Activated CD8-positive, alpha-beta memory T cell treated with anti-CD3 and anti-CD28 coated beads for 36 hours (primary cell): Measurements from ENCODE around the gene TENM3. TPM values are rescaled to one million over a fixed set of nuclear protein-coding genes. Genes with fewer than 3 reads are reported as not detected.

Experiments used
- CTCF ChIA-PET: fragments of 350-600 bp; sonication (Branson Sonifier 250); formaldehyde crosslinking; loops from one replicate; lab custom pipeline; 2021; ENCODE audit warnings: antibody characterized with exemption; lab: Charles Lee
- POLR2A ChIA-PET: fragments of 350-600 bp; sonication (Branson Sonifier 250); formaldehyde crosslinking; loops from one replicate; lab custom pipeline; 2021; ENCODE audit warnings: antibody characterized with exemption; lab: Charles Lee
- total RNA-seq, 2 experiments: library from RNA; stranded (reverse); gene quantifications; one replicate each; pipeline ENCODE4 v1.2.3, GENCODE V29; 2021

TENM3 gene
- total RNA-seq, 2 experiments from 2014 or later = not detected

DNA sequence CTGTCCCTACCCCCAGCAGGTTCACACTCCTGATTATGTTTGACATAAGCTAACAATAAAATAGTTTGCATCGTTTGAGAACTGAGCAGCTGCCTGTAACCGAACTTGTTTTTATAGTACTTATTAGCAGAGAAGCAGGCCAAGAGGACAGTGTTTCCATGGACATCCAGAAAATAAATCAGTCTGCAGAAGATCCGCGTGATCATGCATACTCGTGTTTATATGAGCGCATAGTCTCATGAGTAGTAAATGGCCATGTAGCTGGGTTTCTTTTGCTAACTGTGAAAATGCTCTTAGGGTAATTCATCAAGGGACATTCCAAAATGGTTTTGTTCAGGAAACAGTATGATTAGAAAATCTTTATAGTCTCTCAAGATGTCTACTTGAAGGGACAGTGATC, 384.8 kb downstream of the TENM3 start:
- CTCF ChIA-PET = no interaction called here
- POLR2A ChIA-PET = no interaction called here

GRCh38 chr4:182628544-182628943, 385.3 kb downstream of the TENM3 start:
- POLR2A ChIA-PET = no interaction called here
- CTCF ChIA-PET = no interaction called here

DNA sequence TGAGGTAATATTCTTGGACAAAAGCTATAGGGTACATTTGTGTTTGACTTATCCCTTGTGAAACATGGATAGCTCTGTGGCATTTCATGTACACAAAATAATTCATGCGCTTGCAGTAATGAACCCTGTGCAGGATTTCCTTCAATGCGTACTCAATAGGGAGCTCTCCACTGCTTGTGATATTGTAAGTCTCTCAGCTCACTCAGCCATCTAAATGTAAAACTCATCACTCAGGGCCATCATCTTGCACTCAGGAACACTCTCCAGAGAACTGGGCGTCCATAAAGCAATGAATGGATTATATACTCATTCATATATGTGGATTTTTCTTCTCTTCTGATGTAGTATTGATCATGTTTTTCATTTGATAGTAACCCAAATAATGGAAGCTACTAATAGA, 385.9 kb downstream of the TENM3 start:
- ChIA-PET CTCF (no interaction called here), POLR2A (no interaction called here)

- ChIA-PET POLR2A (no interaction called here), CTCF (no interaction called here)
These were observed 397.3 kb downstream of the TENM3 start for GRCh38 chr4:182640491-182640890.

DNA sequence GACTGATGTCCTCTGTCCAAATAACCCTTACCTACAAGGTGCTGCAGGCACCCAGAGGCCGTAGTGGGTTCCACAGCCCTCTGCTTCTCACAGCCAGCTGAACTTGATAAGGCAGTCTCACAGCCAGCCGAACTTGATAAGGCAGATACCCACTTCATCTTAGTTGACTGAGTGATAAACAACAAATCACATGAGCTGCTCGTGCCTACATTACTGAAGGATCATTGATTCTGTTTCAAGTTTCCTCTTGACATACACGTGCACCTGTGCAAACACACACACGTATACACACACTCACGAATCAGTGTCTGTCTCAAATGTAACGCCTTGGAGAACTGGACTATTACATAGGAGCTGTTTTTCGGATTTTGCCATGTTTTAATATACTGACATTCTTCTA, 397.7 kb downstream of the TENM3 start:
- POLR2A ChIA-PET = no interaction called here
- CTCF ChIA-PET = no interaction called here

GRCh38 chr4:182642831-182643230, 399.6 kb downstream of the TENM3 start:
- ChIA-PET CTCF (no interaction called here), POLR2A (no interaction called here)

- CTCF ChIA-PET = no interaction called here
- POLR2A ChIA-PET = no interaction called here
These were observed 400.8 kb downstream of the TENM3 start for GRCh38 chr4:182643801-182644682.

DNA sequence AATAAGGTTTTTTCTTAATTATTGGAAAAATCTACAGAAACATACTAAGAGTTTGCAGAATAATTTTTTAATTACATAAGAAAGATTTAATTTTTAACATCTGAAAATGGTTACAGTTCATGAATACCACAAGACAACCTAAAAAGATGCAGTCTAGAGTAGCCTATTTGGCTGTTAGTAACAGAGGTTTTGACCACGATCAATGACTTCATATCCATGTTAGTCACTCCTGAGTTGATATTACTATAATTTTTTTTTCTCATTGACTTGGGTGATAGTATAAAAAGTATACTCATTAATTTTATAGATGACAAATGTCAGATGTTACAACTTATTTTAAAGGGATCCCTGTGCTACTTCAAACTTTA, 401.5 kb downstream of the TENM3 start:
- POLR2A ChIA-PET = no interaction called here
- CTCF ChIA-PET = no interaction called here

- POLR2A ChIA-PET = no interaction called here
- CTCF ChIA-PET = no interaction called here
These were observed 402.3 kb downstream of the TENM3 start for GRCh38 chr4:182645511-182645910.

DNA sequence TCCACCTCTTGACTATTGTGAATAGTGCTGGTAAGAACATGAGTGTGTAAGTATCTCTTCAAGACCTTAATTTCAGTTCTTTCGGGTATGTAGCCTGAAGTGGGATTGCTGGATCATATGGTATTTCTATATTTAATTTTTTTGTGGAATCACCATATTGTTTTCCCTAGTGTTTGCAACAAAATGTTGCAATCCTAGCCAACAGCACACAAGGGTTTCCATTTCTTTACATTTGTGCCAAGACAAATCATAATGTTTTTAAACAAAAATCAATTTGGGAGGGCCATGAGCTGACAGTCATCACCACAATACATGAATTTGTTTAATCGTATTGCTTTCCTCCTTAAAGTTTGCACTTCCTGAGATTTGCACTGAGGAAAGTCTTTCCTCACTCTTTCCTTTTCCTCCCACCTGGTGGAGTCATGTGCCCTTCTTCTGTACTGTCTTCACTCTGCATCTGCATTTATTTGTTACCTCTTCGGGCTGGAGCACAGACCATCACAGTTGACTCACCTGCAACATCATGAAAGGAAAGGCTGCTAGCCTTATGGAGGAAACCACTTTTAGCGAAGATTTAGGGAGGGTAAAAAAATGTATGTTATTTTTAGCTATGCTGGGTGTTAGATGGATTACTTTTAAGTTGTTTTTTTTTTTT, 404.6 kb downstream of the TENM3 start:
- CTCF ChIA-PET = no interaction called here
- POLR2A ChIA-PET = no interaction called here

GRCh38 chr4:182648766-182649165, 405.6 kb downstream of the TENM3 start:
- CTCF ChIA-PET = no interaction called here
- POLR2A ChIA-PET = no interaction called here

GRCh38 chr4:182649698-182650477, 406.7 kb downstream of the TENM3 start:
- POLR2A ChIA-PET = no interaction called here
- CTCF ChIA-PET = no interaction called here

GRCh38 chr4:182653596-182653995, 410.4 kb downstream of the TENM3 start:
- CTCF ChIA-PET = no interaction called here
- POLR2A ChIA-PET = no interaction called here

- POLR2A ChIA-PET = no interaction called here
- CTCF ChIA-PET = no interaction called here
These were observed 412.1 kb downstream of the TENM3 start for GRCh38 chr4:182655340-182655739.

DNA sequence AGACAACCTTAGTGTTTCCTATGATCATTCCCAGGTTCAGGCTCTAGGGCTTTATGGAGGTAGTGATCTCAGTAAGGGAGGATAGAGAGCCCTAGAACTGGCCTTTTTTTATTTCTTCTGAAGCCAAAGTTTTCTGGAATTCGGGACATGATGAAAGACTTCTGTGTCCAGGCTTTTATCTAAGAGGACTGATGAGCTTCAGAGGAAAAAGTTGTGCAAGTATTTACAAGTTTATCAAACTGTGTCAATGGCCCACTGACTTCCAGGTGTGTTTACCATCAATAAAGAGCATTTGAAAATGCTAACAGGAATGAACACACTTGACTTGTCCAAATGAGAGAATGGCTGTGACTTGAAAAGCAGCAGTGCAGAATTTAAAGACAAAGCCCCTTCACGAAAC, 419.3 kb downstream of the TENM3 start:
- ChIA-PET POLR2A (no interaction called here), CTCF (no interaction called here)

DNA sequence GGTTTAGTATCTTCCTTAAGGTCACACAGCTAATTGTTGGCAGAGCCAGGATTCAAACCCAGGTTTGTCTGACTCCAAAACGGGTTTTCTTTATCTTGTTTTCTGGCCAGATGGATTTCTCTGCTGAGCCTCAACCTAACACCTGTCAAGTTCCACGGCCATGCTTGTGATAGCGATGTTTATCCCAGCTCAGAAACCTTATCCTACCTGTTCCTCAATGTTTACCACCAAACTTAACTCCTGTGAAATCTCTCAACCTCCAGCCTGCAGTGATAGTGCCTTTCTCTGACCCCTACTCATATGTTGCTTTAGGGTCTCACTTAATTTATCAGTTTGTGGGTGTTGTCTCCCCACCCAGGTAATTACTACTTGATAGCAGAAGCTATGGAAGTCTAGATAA, 428.0 kb downstream of the TENM3 start:
- ChIA-PET CTCF (no interaction called here), POLR2A (no interaction called here)

- ChIA-PET CTCF (no interaction called here), POLR2A (no interaction called here)
These were observed 428.5 kb downstream of the TENM3 start for GRCh38 chr4:182671749-182672148.

GRCh38 chr4:182678590-182678989, 435.4 kb downstream of the TENM3 start:
- ChIA-PET CTCF (no interaction called here), POLR2A (no interaction called here)

DNA sequence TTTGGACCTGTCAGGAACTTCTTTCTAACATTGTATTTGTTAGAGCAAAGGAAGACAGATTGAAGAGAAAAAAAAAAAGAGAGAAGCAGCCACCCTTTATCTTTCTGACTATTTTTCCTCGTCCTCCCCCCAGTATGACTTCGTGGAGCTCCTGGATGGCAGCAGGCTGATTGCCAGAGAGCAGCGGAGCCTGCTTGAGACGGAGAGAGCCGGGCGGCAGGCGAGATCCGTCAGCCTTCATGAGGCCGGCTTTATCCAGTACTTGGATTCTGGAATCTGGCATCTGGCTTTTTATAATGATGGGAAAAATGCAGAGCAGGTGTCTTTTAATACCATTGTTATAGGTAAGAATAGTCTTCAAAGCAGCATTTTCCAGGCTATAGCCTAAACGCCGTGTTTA, 436.3 kb downstream of the TENM3 start:
- ChIA-PET POLR2A (no interaction called here), CTCF (no interaction called here)

GRCh38 chr4:182680234-182680653, 437.0 kb downstream of the TENM3 start:
- ChIA-PET POLR2A (no interaction called here), CTCF (no interaction called here)
